HCT116 (cell line): ENCODE measurements around the gene TRIML2. TPM values are rescaled to one million over a fixed set of nuclear protein-coding genes. Genes with fewer than 3 reads are reported as not detected.

Experiments
- total RNA-seq: library from RNA; stranded (reverse); gene quantifications from one replicate; pipeline ENCODE4 v1.2.1, GENCODE V29; 2021; ENCODE audit not compliant: unreplicated experiment

Gene TRIML2
- total RNA-seq, 1 experiment from 2014 or later, result 6.3 TPM

Other genes with a start within 250 kb of the TRIML2 start
- 0.12 TPM for gene ZFP42, start 113.8 kb downstream of the TRIML2 start, total RNA-seq
- not detected for gene TRIML1, start 29.8 kb upstream of the TRIML2 start, total RNA-seq